SK-N-SH (cell line): ENCODE measurements around the gene ACER2. TPM values are rescaled to one million over a fixed set of nuclear protein-coding genes. Genes with fewer than 3 reads are reported as not detected.

Source experiments
- CTCF ChIA-PET: fragments of 300-600, 350-600 bp; formaldehyde crosslinking; extraction: SDS; loops from one replicate; lab custom pipeline; 2021; lab: Yijun Ruan, JAX
- POLR2A ChIA-PET: fragments of 350-600 bp; sonication (Branson Sonifier 250); formaldehyde crosslinking; extraction: SDS; loops from one replicate; lab custom pipeline; 2020; ENCODE audit warnings: antibody characterized with exemption, inconsistent platforms; lab: Yijun Ruan, JAX
- DNase-seq: peaks from one replicate; pipeline ENCODE4 v3.0.0; 2012
- H2AFZ ChIP-seq: fragments of 200-600 bp; sonication (generic); 2 replicates; pipeline ENCODE4 v1.8.1; 2016; ENCODE audit warnings: antibody characterized with exemption, mild to moderate bottlenecking, low read depth
- H3F3A ChIP-seq: fragments of 200-600 bp; sonication (generic); replicated peaks from 2 replicates; pipeline ENCODE3; 2016; ENCODE audit warnings: antibody characterized with exemption, mild to moderate bottlenecking; ENCODE audit not compliant: insufficient read depth
- H3K27ac ChIP-seq, 2 experiments: fragments of 200-500 bp in 1 of 2; fragments of 200-600 bp in 1 of 2; sonication (Bioruptor generic) in 1 of 2; sonication (generic), shearing (Covaris generic) in 1 of 2; 2 replicates each; pipeline versions ENCODE4 v1.5.1 to v1.6.1; 2014 to 2016; ENCODE audit warnings: low read depth in 2 of 2, inconsistent platforms in 1 of 2, low read length in 1 of 2, mild to moderate bottlenecking in 1 of 2, mixed read lengths in 1 of 2
- H3K27me3 ChIP-seq: fragments of 200-600 bp; sonication (generic), shearing (Covaris generic); 2 replicates; pipeline ENCODE4 v1.6.1; 2016; ENCODE audit warnings: mixed run types; ENCODE audit not compliant: insufficient read depth
- H3K36me3 ChIP-seq, 2 experiments: fragments of 200-500 bp in 1 of 2; fragments of 200-600 bp in 1 of 2; sonication (Bioruptor generic) in 1 of 2; sonication (generic) in 1 of 2; replicated peaks in 1 of 2; 2 replicates each; pipeline versions ENCODE3 to v1.5.1; 2014 to 2016; ENCODE audit warnings: low read length in 1 of 2, mild to moderate bottlenecking in 1 of 2; ENCODE audit not compliant: insufficient read depth in 2 of 2, control insufficient read depth in 1 of 2
- H3K4me1 ChIP-seq, 2 experiments: fragments of 200-500 bp in 1 of 2; fragments of 200-600 bp in 1 of 2; sonication (Bioruptor generic) in 1 of 2; sonication (generic), shearing (Covaris generic) in 1 of 2; 2 replicates each; pipeline versions ENCODE4 v1.5.1 to v1.6.1; 2014 to 2016; ENCODE audit warnings: low read depth in 1 of 2, low read length in 1 of 2, mixed run types in 1 of 2; ENCODE audit not compliant: insufficient read depth in 2 of 2, control insufficient read depth in 1 of 2
- H3K4me2 ChIP-seq: fragments of 200-600 bp; sonication (generic), shearing (Covaris generic); 2 replicates; pipeline ENCODE4 v1.6.1; 2017; ENCODE audit warnings: mixed run types
- H3K4me3 ChIP-seq, 2 experiments: fragments of 200-500 bp in 1 of 2; fragments of 200-600 bp in 1 of 2; sonication (Bioruptor generic) in 1 of 2; sonication (generic), shearing (Covaris generic) in 1 of 2; 2 replicates each; pipeline versions ENCODE4 v1.5.1 to v1.8.1; 2014 to 2016; ENCODE audit warnings: low read depth in 2 of 2, inconsistent platforms in 1 of 2, low read length in 1 of 2, mild to moderate bottlenecking in 1 of 2, mixed read lengths in 1 of 2, moderate library complexity in 1 of 2
- H3K79me2 ChIP-seq: fragments of 200-600 bp; sonication (generic); 2 replicates; pipeline ENCODE4 v1.8.1; 2017; ENCODE audit warnings: mild to moderate bottlenecking; ENCODE audit not compliant: insufficient read depth
- H3K9ac ChIP-seq: fragments of 200-600 bp; sonication (generic); 2 replicates; pipeline ENCODE4 v1.6.1; 2017; ENCODE audit warnings: mixed run types
- H3K9me2 ChIP-seq: fragments of 200-600 bp; sonication (generic); 2 replicates; pipeline ENCODE4 v1.6.1; 2017; ENCODE audit warnings: mixed run types
- H3K9me3 ChIP-seq: fragments of 200-600 bp; sonication (generic); 2 replicates; pipeline ENCODE4 v1.6.1; 2017; ENCODE audit warnings: mixed run types, mild to moderate bottlenecking, moderate library complexity
- H4K20me1 ChIP-seq: fragments of 200-600 bp; sonication (generic); 2 replicates; pipeline ENCODE4 v1.6.1; 2017; ENCODE audit warnings: mild to moderate bottlenecking, mixed run types; ENCODE audit not compliant: insufficient read depth
- CTCF ChIP-seq: fragments of 200-600 bp; sonication (generic); IDR thresholded peaks from 2 replicates; pipeline ENCODE4 v1.6.1; 2017; ENCODE audit warnings: antibody characterized with exemption, mild to moderate bottlenecking, moderate library complexity
- EP300 ChIP-seq, 2 experiments: IDR thresholded peaks; 2 replicates each; pipeline versions ENCODE4 v1.4.0 to v1.6.1; 2012; ENCODE audit warnings: borderline replicate concordance in 1 of 2, low read depth in 1 of 2, low read length in 1 of 2
- FOXM1 ChIP-seq: IDR thresholded peaks from 2 replicates; pipeline ENCODE4 v1.4.0; 2012; ENCODE audit warnings: low read depth, mild to moderate bottlenecking
- JUND ChIP-seq: IDR thresholded peaks from 2 replicates; pipeline ENCODE4 v1.4.0; 2012
- MAX ChIP-seq: IDR thresholded peaks from 2 replicates; pipeline ENCODE4 v1.4.0; 2012; ENCODE audit warnings: low read depth
- SIN3A ChIP-seq: IDR thresholded peaks from 2 replicates; pipeline ENCODE4 v1.6.1; 2012; ENCODE audit warnings: low read depth, mild to moderate bottlenecking, low read length, moderate library complexity, borderline replicate concordance
- TCF12 ChIP-seq: IDR thresholded peaks from 2 replicates; pipeline ENCODE4 v1.4.0; 2012
- YY1 ChIP-seq: IDR thresholded peaks from 2 replicates; pipeline ENCODE4 v1.4.0; 2012; ENCODE audit warnings: low read depth, mild to moderate bottlenecking
- WGBS: methylation state at CpG from one replicate; pipeline ENCODE4 v1.1.6; 2017; ENCODE audit warnings: low lambda C conversion rate; 5-methylcytosine and 5-hydroxymethylcytosine counted together
- polyA plus RNA-seq, 3 experiments: library from polyadenylated mRNA; depleted of rRNA; stranded (reverse); fragments of >200 nt; gene quantifications; 2 replicates each; pipeline ENCODE4 v1.2.3, GENCODE V29; 2012

ACER2 gene
- polyA plus RNA-seq, 1 of the 3 experiments (the other 2 are of a cell fraction), result 1.3 TPM

GRCh38 chr9:19378647-19379046 lies 30.2 kb upstream of the ACER2 start:
- H3K36me3 ChIP-seq, result peaks cover 56 to 60% of the 10 kb centered on the region in 2 experiments
- H3K79me2 ChIP-seq, result peaks cover 49% of the 10 kb centered on the region
- no peaks in the 10 kb centered on the region for H3K27me3 ChIP-seq
- no peaks in the 10 kb centered on the region for H3K9me2 ChIP-seq
- ChIA-PET POLR2A (interaction anchor here (0.6 to 1.2 kb wide), 2 partner anchors 78 to 312 kb away, joined by 3 read pairs; no protein-coding TSS in a partner anchor), CTCF (interaction anchor here (1.9 kb wide), 1 partner anchor 79 kb away, joined by 4 read pairs; no protein-coding TSS in a partner anchor)
- no peak overlapping the region for H2AFZ ChIP-seq
- peak overlapping the region; percentile 95 for H3K9ac ChIP-seq
- peaks cover 39% of the 10 kb centered on the region for H4K20me1 ChIP-seq
- WGBS, result 9% methylated on average over 7 of the region's 7 CpGs
- peak overlapping the region; percentile 87 to 92 for H3K4me3 ChIP-seq
- peaks cover 68% of the 10 kb centered on the region for H3F3A ChIP-seq
- H3K27ac ChIP-seq, result peak overlapping the region; percentile 91 to 96
- peak overlapping the region; percentile 90 for H3K4me2 ChIP-seq
- peaks cover 13 to 20% of the 10 kb centered on the region in 2 experiments for H3K4me1 ChIP-seq
- no peak for DNase-seq
- H3K9me3 ChIP-seq, result no peaks in the 10 kb centered on the region; the same call in 1 of the 2 replicates
- no peak for TF ChIP-seq FOXM1
- no peak for TF ChIP-seq TCF12

- CTCF ChIA-PET, result interaction anchor here (0.7 to 1.9 kb wide), 3 partner anchors 13 to 205 kb away, joined by 3 to 4 read pairs (median 3); no protein-coding TSS in a partner anchor
- whole genome bisulfite sequencing, result 1% methylated on average over 12 of the region's 12 CpGs
- Histone ChIP-seq H3K27me3 (no peaks in the 10 kb centered on the region), H3K79me2 (peaks cover 49% of the 10 kb centered on the region), H3K4me2 (peak overlapping the region; percentile 90), H3K4me1 (peaks cover 13 to 20% of the 10 kb centered on the region in 2 experiments), H3K36me3 (peaks cover 50 to 54% of the 10 kb centered on the region in 2 experiments)
- POLR2A ChIA-PET, result interaction anchor here (0.9 to 1.6 kb wide), 10 partner anchors 9 to 205 kb away, joined by 3 to 10 read pairs (median 4); partner anchors contain the start of genes ACER2 and DENND4C
- TF ChIP-seq SIN3A (0 out of 2 replicates have a peak, but pooled peaks have one; percentile 20), YY1 (no peak)
- TF ChIP-seq, all 33 proteins: peak for 1
- Histone ChIP-seq H3K4me3 (peak overlapping the region; percentile 87 to 92), H2AFZ (no peak overlapping the region), H3K9me2 (no peaks in the 10 kb centered on the region), H4K20me1 (peaks cover 39% of the 10 kb centered on the region), H3F3A (peaks cover 64% of the 10 kb centered on the region), H3K27ac (peak overlapping the region; percentile 91 to 96), H3K9ac (peak overlapping the region; percentile 95), H3K9me3 (no peaks in the 10 kb centered on the region; the same call in 1 of the 2 replicates)
- no peak for DNase-seq
Measured at GRCh38 chr9:19379283-19379682, 29.5 kb upstream of the ACER2 start.

GRCh38 chr9:19379697-19380046 lies 29.1 kb upstream of the ACER2 start:
- ChIA-PET CTCF (interaction anchor here (0.7 to 1.9 kb wide), 4 partner anchors 13 to 206 kb away, joined by 3 to 4 read pairs (median 4); no protein-coding TSS in a partner anchor), POLR2A (interaction anchor here (0.9 to 1.6 kb wide), 12 partner anchors 9 to 331 kb away, joined by 3 to 10 read pairs (median 4); partner anchors contain the start of genes ACER2, DENND4C and RRAGA)
- WGBS, result 0% methylated on average over 4 of the region's 30 CpGs
- Histone ChIP-seq H3K79me2 (peaks cover 49% of the 10 kb centered on the region), H3F3A (peaks cover 60% of the 10 kb centered on the region), H4K20me1 (peaks cover 39% of the 10 kb centered on the region), H3K4me2 (peak overlapping the region; percentile 90), H2AFZ (no peak overlapping the region), H3K27ac (peak overlapping the region; percentile 91 to 96), H3K9me3 (no peaks in the 10 kb centered on the region; the same call in 1 of the 2 replicates), H3K27me3 (no peaks in the 10 kb centered on the region), H3K36me3 (peaks cover 46 to 50% of the 10 kb centered on the region in 2 experiments), H3K9ac (peak overlapping the region; percentile 95), H3K4me3 (peak overlapping the region; percentile 87 to 92), H3K4me1 (peaks cover 13 to 20% of the 10 kb centered on the region in 2 experiments), H3K9me2 (no peaks in the 10 kb centered on the region)
- no peak for TF ChIP-seq EP300 (IDR thresholded peaks at IDR 0.05; ENCODE audit: borderline replicate concordance in 1 of 2, low read depth in 1 of 2, low read length in 1 of 2)
- TF ChIP-seq MAX, result no peak
- no peak for TF ChIP-seq CTCF
- no peak for TF ChIP-seq JUND
- DNase-seq, result peak; percentile 54
